HG03196 (cell line): ENCODE data around the gene PDZK1.
"Not testable (repeated sequence)": the region's sequence is repeated elsewhere in the genome, so short reads cannot be mapped to it uniquely, and the experiment has no call there.

ENCODE experiments used
- ATAC-seq: cut with Tn5 transposase; IDR thresholded peaks from one replicate; pipeline ENCODE4 v1.9.1; 2021; ENCODE audit not compliant: unreplicated experiment

PDZK1 gene

DNA sequence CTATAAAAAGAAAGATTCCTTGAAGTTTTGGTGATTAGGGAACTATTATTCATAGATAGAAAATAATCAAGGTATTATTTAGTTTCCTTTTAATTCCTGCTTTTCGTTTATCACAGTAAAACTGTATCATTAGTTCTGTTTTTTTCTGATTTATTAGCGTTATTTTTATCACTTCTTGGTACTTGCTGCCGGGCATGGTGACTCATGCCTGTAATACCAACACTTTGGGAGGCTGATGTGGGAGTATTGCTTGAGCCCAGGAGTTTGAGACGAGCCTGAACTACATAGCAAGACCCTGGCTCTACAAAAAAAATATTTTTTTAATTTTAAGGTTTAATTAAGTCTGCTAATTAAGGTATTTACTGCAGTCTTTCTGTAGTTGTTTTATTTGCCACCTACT lies 42.2 kb downstream of the PDZK1 start:
- ATAC-seq = not testable (repeated sequence)

DNA sequence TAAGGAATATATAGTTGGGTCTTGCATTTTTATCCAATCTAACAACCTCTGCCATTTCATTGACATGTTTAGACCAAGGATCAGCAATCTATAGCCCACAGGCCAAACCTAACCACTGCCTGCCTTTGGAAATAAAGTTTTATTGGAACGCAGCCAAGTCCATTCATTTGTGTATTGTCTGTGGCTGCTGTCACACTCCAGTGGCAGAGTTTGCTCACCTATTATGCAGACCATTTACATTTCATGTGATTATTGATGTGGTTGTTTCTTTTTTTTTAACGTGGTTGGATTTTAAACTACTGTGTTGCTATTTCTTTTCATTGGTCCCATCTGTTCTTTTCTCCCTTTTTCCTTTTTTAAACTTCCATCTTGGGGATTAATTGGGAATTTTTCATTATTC lies 44.7 kb downstream of the PDZK1 start:
- not testable (repeated sequence) for ATAC-seq

DNA sequence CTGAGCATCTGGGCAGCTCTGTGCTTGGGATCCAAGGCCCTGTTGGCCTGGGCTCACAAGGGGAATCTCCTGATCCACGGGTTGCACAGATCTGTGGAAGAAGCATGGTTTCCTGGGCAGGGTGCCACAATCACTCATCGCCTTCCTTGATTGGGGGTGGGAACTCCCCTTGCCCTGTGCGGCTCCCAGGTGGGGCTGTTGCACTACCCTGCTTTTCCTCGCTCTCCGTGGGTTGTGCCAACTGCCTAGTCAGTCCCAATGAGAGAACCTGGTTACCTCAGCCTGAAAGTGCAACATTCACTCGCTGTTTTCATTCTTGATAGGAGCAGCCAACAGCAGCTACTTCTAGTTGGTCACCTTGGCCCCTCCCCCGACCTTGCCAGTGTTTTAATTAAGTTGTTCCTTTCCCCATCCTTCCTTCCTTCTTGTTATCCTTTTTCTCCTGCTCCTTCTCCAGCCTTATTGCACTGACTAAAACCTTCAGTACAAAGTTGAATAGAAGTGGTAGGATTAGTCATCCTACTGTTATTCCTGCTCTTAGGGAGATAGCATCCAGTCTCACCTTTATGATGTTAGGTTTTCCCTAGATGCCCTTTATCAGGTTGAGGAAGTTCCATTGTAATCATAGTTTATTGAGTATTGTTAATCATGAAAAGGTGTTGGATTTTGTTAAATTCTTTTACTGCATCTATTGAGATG lies 50.8 kb downstream of the PDZK1 start:
- not testable (repeated sequence) for ATAC-seq

DNA sequence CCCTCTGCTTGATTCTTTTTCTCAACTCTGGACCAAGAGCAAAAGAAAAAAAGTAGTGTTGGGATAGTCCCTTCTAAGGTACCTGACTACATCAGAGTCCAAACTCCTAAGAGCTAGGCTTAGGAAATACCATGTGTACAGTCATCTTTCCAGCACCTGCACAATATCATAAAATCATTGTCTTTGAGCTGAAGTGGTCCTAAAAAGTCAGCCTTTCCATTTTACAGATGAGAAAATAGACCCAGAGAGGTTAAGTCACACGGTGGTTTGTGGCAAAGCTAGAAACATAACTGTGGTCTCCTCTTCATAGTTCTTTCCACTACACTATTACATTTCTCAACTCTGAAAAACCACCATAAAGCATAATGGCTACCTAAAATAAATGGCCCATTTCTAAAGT lies 63.2 kb downstream of the PDZK1 start:
- ATAC-seq = not testable (repeated sequence)

DNA sequence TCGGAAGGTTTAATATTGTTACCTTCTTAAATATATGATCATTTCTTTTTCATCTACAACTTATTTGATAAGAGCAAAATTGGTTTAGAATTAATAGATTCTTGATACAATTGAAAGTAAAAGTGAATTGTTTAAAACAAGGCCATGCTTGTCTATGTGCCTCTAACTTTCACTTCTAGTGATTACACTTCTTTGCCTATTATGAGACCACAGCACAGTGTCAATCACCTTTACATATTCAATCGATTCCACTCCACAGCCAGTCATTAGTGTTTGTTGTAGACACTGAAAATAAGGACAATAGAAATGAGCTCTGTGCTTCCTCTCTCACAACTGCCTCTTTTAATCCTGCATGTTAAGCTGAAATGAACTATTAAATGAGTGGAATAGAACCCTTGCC lies 65.3 kb downstream of the PDZK1 start:
- ATAC-seq = not testable (repeated sequence)

DNA sequence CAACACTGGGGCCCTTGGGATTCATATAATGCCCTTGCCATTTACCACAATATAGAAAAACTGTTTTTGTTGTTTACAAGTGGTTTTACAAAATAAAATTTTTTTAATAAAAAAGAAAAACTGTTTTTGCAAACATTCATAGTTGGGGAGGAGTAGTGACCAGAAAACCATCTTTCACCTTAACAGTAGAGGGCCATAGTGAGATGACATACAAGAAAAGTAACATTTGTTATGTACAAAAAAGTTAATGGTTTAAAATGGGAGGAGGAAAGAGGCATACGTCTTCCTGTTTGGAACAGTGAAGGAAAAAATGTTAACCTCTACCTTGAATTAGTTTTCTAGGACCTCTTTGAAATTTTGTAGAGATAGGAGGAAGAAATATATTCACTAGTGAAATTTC lies 70.9 kb downstream of the PDZK1 start:
- not testable (repeated sequence) for ATAC-seq

DNA sequence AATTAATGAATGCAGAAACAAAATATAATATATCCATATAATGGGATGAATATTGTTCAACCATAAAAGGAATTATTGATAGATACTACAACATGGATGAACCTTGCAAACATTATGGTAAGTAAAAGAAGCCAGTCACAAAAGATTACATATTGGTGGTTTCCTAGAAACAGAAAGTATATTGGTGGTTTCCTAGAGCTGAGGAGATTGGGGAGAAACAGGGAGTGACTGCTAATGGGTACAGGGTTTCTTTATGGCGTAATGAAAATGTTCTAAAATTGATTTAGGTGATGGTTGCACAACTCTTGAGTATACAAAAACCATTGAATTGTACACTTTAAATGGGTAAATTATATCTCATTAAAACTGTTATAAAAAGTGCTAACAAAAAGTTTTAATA lies 85.0 kb downstream of the PDZK1 start:
- not testable (repeated sequence) for ATAC-seq
